Measurements from ENCODE around the gene PHGDH. TPM values are rescaled to one million over a fixed set of nuclear protein-coding genes. Genes with fewer than 3 reads are reported as not detected.

Gene PHGDH
- total and polyA plus RNA-seq, 9 of the 15 experiments (the other 6 are each of a cell fraction or from before 2014, with no cell fraction given): 6.7 to 84.2 (median 36.2) TPM

GRCh38 chr1:119700326-119700725 lies 11.4 kb upstream of the PHGDH start:
- Histone ChIP-seq H3K9me1 (ENCODE audit: control insufficient read depth, insufficient read depth, low read length) (no peaks in the 10 kb centered on the region), H3K4me3 (no peak overlapping the region), H2AFZ (ENCODE audit: low read depth, low read length) (no peak overlapping the region), H3K36me3 (ENCODE audit: control insufficient read depth, insufficient read depth, low read length) (no peaks in the 10 kb centered on the region), H3K9ac (ENCODE audit: insufficient read depth in 1 of 2, low read depth in 2 of 2, low read length in 2 of 2) (no peak overlapping the region), H3K4me1 (replicated peaks in 1 of 2; ENCODE audit: control insufficient read depth in 2 of 2, insufficient read depth in 2 of 2, low read length in 2 of 2) (no peaks in the 10 kb centered on the region), H3K4me2 (ENCODE audit: insufficient read depth, low read length) (no peak overlapping the region), H3K27ac (ENCODE audit: extremely low read depth, low read depth, low read length) (no peak overlapping the region), H3K79me2 (ENCODE audit: control insufficient read depth, insufficient read depth, low read length) (no peaks in the 10 kb centered on the region), H3K27me3 (ENCODE audit: control insufficient read depth in 2 of 2, insufficient read depth in 2 of 2, low read length in 2 of 2) (peaks cover 2 to 10% of the 10 kb centered on the region in 2 experiments; a peak in 3 of 5 replicates), H4K20me1 (replicated peaks; ENCODE audit: control insufficient read depth, insufficient read depth, low read length) (no peaks in the 10 kb centered on the region), H3K9me3 (replicated peaks; ENCODE audit: control insufficient read depth, insufficient read depth, low read depth, low read length) (peaks cover 2% of the 10 kb centered on the region; the same call in 1 of the 2 replicates)
- in situ Hi-C loops (cut with MboI): no loop called here
- TF ChIP-seq GABPB1 (CRISPR knock-in tag; IDR thresholded peaks at IDR 0.05) (no peak), ETS1 (conservative IDR thresholded peaks at IDR 0.05; ENCODE audit: control insufficient read depth, low read depth, low read length) (no peak), CBFA2T3 (IDR thresholded peaks at IDR 0.05) (no peak), SP2 (IDR thresholded peaks at IDR 0.05; ENCODE audit: extremely low read depth, low read depth, low read length, poor library complexity, severe bottlenecking) (no peak), ZNF584 (CRISPR knock-in tag; IDR thresholded peaks at IDR 0.05; ENCODE audit: low read depth) (no peak), SREBF1 (IDR thresholded peaks at IDR 0.05; ENCODE audit: borderline replicate concordance, low read depth, low read length) (no peak)
- ChIA-PET CTCF (ENCODE audit: low intra/inter-chr PET ratio) (no interaction called here), POLR2A (no interaction called here)
- WGBS (ENCODE audit: insufficient coverage, low coverage, missing lambda C conversion rate): 0% methylated on average over 2 of the region's 2 CpGs
- no TSS peak for BruUV-seq (replicated peaks)
- FAIRE-seq (no peak), DNase-seq (ENCODE audit: extremely low read depth in 1 of 4, low spot score in 3 of 4) (no peak), ATAC-seq (no peak)
- intact Hi-C loops (cut with micrococcal nuclease): no loop called here

All from K562 (cell line).